HG03378 (cell line): ENCODE measurements around the gene GDF2.

ENCODE experiments used
- ATAC-seq: cut with Tn5 transposase; IDR thresholded peaks from one replicate; pipeline ENCODE4 v1.9.1; 2021; ENCODE audit warnings: mild to moderate bottlenecking, moderate library complexity; ENCODE audit not compliant: unreplicated experiment

Gene GDF2

DNA sequence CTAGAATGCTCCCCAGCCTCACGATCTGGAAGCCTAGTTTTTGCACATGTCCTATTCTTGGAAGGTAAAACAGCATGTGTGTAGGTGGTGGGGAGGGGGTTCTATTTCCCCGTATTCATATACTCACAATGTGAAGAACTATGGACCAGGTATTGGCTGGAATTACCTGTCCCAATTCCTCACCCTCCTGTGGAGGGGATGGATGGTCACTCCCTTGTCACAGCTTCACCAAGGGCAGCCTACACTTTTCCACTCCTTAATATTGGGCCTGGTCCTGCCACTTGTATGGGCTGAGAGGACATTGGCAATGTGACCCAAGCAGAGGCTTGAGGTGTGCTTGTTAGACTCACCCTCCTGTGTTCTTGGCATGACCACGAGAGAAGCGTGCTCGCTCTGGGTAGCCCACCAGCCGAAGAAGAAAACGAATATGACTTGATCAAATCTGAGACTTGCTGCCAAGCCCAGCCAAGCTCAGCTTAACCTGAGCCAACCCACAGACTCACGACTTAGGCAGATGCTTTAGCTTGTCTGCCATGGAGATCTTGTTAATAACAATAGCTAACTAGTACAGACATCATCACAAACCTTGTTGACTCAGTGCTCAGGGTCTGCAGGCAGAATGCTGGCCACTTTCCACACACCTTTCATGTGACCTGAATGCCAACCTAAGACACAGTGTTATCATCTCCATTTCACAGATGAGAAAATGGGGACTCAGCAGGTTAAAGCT lies 44.6 kb downstream of the GDF2 start:
- ATAC-seq = no peak

DNA sequence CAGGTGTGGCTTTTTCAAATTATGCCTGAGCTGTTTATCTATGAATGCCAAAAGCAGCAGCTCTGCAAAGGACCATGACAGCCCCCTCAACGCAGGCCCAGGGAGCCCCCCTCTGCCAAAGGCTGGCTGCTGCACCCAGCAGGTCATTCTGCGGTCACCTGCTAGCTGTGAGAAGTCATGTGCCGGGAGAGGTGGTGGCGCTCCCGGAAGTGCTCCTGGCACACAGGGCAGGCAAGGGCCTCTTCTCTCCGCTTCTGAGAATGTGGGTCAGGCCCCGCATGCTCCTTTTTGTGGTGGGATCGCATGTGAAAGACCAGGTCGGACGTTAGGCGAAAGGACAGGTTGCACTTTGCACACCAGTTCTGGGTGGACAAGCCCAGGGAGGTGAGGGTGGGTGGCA lies 45.4 kb downstream of the GDF2 start:
- no peak for ATAC-seq

DNA sequence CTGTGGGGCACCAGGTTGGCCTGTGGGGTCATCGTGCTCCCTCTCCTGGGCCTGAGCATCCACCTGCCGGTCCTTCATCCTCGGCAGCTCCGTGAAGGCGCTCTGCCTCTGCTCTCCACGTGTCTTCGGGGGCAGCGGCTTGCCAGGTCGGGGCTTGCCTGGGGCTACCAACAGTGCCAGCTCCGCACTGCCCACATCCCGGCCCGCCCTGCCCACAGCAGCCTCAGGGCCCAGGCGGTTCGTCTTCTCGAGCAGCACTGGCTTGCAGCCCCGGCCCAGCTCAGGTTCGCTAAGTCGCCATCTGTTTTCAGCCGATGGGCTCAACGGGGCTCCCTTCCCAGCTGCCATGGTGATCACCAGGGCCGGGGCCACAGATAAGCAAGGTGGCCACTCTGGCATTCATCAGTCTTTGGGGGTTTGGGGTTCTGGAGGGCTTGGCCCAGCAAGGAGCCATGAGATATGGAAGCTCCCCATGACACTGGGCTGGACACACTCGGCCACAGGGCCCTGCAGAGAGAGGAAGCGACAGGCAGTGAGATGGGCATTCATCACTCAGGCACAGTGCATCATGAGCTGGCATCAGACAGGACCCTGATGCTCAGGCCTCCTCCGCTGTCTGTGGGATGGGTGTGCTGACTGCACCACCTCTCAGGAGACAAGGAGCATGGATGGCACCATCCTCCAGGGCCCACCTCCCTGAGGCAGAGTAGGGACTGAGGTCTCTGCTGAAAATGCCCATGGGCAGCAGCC lies 46.4 kb downstream of the GDF2 start:
- ATAC-seq = no peak

DNA sequence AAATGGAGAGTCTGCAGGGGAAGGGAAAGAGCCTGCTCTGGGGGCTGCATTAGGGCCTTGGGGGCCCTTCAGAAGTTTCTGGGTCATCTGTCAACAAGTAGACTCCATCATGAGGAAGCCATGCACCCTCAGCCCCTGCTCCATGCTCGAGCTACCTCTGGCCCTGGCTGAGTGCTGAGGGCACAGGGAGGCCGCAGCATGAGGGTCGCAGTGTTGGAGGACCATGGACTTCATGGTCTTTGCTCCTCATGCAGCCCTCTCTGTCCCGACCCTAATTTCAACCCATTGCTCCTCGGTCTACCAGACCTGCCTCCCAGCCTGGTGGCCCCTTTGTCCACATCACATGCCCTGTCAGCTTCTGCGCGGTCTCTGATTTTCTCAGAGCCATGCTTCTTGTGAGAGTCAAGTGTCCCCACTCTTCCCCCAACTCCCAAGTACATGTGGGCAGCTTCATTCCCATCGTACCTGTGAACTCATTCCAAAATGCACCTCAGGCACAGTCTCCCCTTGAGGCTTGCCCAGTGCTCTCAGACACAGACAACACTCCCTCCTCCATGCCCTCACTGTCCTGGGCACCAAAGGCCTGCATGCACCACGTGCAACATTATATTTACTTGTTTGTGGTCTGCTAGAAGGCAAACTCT lies 47.1 kb downstream of the GDF2 start:
- ATAC-seq = no peak

DNA sequence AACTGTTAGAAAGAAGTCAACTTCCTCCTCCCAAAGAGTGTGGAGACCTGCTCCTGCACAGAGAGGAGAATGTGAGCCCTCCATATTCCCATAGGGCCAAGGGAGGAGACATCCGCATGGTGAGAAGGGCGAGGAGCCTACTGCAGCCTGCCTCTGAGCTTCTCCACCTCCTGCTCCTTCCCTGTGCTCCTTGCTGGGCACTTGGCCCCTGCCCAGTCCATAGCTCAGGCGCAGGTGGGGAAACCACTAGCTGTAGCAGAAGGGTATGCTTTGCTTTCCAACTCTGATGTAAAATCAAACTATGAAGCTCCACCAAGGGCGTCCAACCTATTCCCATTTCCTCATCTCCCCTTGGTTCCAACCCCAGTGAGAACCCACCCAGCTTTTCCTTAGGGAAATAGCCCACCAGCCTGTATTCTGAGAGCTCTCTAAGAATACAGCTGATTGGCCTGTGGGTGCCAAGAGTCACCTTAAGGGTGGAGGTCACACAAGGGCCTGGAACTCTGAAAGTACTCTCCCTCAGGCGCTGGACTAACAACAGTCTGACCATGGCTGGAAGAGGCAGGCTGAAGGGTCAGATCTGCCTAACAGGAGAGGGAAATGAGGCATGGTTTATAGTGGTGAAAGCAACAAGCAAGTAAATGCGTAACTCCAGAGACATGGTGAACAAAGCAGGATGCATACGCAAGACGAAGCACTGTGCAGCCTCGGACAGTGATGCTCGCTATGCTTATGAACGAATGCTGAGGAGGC lies 47.9 kb downstream of the GDF2 start:
- ATAC-seq = no peak

DNA sequence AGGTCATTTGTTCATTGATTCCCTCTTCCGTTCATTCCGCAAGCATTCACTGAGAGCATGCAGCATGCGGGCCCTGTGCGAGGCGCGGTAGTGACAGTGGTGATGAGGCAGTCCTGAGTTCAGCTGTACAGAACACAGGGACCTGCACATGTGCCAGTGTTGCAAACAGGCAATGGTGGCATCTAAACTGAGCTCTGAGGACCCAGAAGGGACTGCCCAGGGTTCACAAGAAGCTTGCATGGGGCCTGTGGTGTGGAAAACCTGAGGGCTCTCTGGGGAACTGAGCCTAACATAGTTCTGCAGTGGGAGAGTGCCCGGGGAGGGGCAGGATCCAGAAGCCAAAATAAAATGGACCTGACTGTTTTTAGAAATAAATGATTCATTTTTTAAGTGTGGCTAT lies 48.6 kb downstream of the GDF2 start:
- ATAC-seq = no peak

DNA sequence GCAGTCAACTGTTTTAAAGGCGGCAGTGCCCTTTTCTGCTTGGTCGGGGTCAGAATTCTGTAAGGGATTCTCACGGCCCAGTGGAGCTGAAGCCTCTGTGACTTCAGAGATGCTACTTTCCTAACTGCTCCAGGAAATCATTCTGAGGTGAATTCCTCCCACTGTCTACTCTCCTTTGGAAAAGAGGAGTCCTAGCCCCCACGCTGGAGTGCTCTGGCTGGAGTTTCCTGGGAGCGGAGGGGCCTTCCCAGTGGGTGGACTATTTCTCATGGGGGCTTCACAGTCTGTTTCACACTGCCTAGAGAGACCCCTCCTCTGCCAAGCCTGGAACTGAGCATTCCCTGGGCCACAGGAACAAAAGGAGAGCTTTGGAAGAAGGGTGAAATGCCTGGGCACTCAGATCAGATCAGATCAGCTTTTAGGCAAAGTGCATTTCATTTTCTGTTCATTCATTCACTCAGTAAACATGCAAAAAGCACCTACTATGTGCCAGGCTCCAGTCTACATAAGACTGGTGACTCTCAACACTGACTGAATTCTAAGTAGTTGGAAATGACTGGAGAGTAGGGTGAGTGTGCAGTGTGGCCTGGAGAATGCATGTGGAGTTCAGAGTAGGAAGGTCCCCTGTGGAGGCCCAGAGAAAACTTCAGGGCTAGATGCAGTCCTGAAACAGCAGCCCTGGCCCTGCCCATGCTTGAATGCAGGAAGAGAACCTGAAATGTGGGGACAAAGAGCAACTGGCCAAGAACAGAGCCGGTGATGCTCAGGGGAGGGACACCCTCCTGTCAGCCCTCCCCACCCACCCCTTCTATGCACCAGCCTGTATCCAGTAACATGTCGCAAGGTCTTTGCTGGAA lies 49.6 kb downstream of the GDF2 start:
- no peak for ATAC-seq

DNA sequence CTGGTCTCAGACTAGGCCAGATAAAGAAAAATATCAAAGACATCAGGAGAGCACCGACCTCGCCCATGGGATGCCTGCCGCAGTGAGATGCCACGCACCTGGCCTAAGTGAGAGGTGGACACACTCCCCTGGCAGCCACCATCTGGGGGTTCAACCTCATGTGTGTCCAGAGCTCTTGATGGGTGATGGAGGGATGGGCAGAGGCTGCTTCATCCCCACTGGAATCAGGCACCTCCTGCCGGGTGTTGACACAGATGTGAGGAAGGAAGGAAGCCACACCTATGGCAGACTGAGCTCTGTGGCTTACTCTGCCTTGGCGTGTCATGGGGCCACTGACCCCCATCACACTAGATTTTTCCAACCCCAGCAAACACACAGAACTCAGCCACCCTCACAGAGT lies 50.5 kb downstream of the GDF2 start:
- no peak for ATAC-seq

DNA sequence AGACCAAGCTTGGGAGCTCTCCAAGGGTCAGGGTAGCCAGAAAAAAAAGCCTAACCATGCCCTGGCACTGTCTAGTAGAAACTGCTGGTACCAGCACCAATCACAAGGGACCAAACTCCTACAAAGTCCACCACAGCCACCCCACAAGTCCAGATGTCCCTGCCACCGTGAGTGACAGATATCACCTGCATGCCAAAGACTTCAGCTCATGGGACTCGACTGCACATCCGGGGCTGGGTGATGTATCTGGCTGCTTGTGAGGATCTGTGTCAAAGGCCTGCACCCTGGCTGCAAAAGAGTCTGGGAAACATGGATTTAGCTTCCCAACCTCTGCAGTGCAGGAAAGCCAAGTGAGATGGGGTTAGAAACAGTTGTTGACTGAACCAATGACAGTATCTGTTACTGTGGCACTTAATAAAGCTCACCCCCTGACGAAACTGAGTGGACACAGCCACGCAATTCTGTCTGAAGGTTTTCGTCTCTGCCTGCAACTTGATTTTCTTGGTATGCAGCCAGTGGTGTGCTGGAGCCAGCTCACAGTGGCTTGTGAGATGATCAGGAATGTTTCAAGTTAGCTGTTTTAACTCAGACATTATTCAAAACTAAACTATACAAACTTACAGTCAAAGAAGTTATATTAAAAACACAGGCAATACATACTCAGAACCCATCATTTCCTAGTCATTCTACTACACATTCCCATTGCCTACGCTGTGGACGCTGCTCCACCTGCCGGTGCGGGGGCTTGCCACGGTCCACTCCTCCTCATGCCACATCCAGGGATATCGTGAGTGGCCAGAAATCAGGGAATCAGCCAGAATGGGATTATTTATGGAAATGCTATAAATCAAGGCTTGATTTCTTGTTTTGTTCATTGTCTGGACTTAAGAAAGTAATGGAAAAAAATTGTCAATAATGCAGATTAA lies 52.6 kb downstream of the GDF2 start:
- ATAC-seq = no peak

DNA sequence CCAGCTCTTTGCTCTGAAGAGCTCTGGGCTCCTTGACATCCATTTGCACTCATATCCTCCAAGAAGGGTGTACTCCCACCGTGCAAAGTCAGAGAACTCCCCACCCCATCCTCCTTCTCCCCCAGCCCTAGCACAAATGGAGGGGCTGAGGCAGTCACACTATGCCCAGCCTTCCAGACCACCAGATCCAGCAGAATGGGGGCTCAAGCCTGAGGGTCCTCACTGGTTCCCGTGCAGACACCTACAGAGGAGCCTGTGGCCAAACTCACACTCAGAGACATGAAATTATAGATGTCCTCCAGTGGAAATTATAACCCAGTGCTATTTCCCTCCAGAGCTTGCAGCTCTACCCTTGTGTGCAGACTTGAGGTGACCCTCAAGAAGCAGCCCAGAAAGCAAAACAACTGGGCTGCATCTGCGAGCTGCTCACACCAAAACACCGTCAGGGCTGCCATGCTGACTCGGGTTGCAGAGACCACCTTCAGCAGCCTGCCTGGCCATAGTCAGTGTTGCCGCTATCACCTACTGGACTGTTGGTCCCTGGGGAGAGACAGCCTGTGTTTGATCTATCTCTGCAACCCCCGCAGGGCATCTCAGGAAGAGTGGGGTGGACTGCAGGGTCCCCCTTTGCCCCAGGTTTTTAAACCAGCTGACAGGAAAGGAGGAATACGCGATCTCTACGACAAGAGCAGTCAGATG lies 54.4 kb downstream of the GDF2 start:
- ATAC-seq = no peak
